ENCODE results near the gene COL4A1.

DNA sequence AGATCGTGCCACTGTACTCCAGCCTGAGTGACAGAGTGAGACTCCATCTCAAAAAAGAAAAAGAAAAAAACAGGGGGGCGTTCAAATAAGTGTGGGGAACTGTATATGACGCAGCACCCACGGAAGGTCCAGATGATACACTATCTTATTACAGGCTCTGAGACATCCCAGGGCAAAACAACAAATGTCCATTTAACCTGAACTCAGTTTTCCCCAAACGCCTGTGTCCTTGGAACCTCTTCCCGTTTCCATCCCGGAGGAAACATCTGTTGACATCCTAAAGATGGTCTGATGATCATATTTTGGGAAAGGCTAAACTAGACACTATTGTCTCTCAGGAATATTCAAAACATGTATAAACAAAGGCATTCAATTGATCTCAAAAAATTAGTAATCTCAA, 72.4 kb downstream of the COL4A1 start:
- TF ChIP-seq, protein P1, sequence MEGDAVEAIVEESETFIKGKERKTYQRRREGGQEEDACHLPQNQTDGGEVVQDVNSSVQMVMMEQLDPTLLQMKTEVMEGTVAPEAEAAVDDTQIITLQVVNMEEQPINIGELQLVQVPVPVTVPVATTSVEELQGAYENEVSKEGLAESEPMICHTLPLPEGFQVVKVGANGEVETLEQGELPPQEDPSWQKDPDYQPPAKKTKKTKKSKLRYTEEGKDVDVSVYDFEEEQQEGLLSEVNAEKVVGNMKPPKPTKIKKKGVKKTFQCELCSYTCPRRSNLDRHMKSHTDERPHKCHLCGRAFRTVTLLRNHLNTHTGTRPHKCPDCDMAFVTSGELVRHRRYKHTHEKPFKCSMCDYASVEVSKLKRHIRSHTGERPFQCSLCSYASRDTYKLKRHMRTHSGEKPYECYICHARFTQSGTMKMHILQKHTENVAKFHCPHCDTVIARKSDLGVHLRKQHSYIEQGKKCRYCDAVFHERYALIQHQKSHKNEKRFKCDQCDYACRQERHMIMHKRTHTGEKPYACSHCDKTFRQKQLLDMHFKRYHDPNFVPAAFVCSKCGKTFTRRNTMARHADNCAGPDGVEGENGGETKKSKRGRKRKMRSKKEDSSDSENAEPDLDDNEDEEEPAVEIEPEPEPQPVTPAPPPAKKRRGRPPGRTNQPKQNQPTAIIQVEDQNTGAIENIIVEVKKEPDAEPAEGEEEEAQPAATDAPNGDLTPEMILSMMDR (IDR thresholded peaks at IDR 0.05) = no peak
- no peak for TF ChIP-seq POLR2A (IDR thresholded peaks at IDR 0.05)
- TF ChIP-seq POLR2AphosphoS5 (IDR thresholded peaks at IDR 0.05) = no peak
